H1 (cell line): Measurements from ENCODE around the gene VSTM2B. TPM values are rescaled to one million over a fixed set of nuclear protein-coding genes. Genes with fewer than 3 reads are reported as not detected.

Source experiments
- CTCF ChIP-seq, 3 experiments: IDR thresholded peaks; 1 replicate in 2 of 3; 2 replicates in 1 of 3; pipeline versions ENCODE4 v1.5.1 to v1.6.1; 2011; ENCODE audit warnings: low read length in 3 of 3, mild to moderate bottlenecking in 3 of 3, inconsistent platforms in 2 of 3, low read depth in 1 of 3, moderate library complexity in 1 of 3; ENCODE audit not compliant: insufficient read depth in 1 of 3; ENCODE audit errors: control extremely low read depth in 1 of 3
- EZH2 ChIP-seq: fragments of 200-600 bp; sonication (generic); IDR thresholded peaks from 2 replicates; pipeline ENCODE4 v1.7.1; 2012; ENCODE audit warnings: low read depth, mild to moderate bottlenecking, moderate library complexity, low read length, inconsistent platforms; ENCODE audit not compliant: severe bottlenecking
- GABPA ChIP-seq: IDR thresholded peaks from 2 replicates; pipeline ENCODE4 v1.6.1; 2011; ENCODE audit warnings: mild to moderate bottlenecking, low read length, moderate library complexity, borderline replicate concordance; ENCODE audit not compliant: insufficient read depth
- HDAC2 ChIP-seq, 2 experiments: fragments of 300-600 bp in 1 of 2; sonication (generic) in 1 of 2; IDR thresholded peaks; 2 replicates each; pipeline ENCODE4 v1.6.1; 2011 to 2012; ENCODE audit warnings: low read depth in 2 of 2, low read length in 2 of 2, mild to moderate bottlenecking in 2 of 2, moderate library complexity in 2 of 2, borderline replicate concordance in 1 of 2, inconsistent platforms in 1 of 2
- MAFK ChIP-seq: IDR thresholded peaks from 2 replicates; pipeline ENCODE4 v1.6.1; 2012; ENCODE audit warnings: low read depth, mild to moderate bottlenecking, improper control_type of control experiment, low read length
- RAD21 ChIP-seq, 2 experiments: IDR thresholded peaks in 1 of 2; conservative IDR thresholded peaks in 1 of 2; 2 replicates each; pipeline ENCODE4 v1.6.1; 2011; ENCODE audit warnings: low read depth in 2 of 2, low read length in 2 of 2, improper control_type of control experiment in 1 of 2, inconsistent platforms in 1 of 2, mild to moderate bottlenecking in 1 of 2, moderate library complexity in 1 of 2
- polyA plus RNA-seq, 7 experiments: library from polyadenylated mRNA; depleted of rRNA in 3 of 7; stranded (reverse) in 5 of 7; unstranded in 2 of 7; fragments of >200 nt in 5 of 7; fragments of 200-250 nt in 2 of 7; gene quantifications; 1 replicate in 5 of 7; 2 replicates in 1 of 7; 4 replicates in 1 of 7; pipeline versions ENCODE4 v1.2.1 to v1.2.3, GENCODE V29; 2011 to 2013; ENCODE audit warnings: missing spikeins in 2 of 7, mixed read lengths in 2 of 7
- total RNA-seq: library from RNA; stranded (reverse); fragmentation: NEBNext Ultra II Directional; extraction: Animal tissue kit (Norgen Biotek cat#: 25700); gene quantifications from 2 replicates; pipeline ENCODE4 v1.2.1, GENCODE V29; 2021

The VSTM2B gene
- total and polyA plus RNA-seq, 2 of the 8 experiments (the other 6 are each of a cell fraction or from before 2014, with no cell fraction given): 0.82 to 1.5 TPM

DNA sequence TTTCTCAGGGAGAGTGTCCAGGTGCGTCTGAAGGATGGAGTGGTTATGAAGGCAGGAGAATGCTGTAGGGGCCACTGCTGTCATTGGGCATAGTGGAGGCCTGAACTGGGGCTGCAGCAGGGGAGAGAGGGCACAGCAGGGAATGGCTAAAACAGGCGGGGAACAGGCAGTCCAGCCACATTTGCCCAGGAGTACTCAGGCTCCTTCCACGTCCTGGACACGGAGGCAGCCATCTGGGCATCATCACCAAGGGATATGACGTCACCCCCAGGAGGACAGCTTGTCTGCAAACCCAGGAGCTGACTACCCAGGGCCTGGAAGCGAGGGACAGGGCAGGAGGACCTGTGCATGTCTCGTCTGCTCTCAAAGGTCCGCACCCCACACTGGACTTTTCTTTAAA, 22.2 kb downstream of the VSTM2B start (continued):
- TF ChIP-seq HDAC2 (IDR thresholded peaks at IDR 0.05; ENCODE audit: borderline replicate concordance in 1 of 2, low read depth in 2 of 2, low read length in 2 of 2) (no peak), RAD21 (IDR thresholded peaks at IDR 0.05 in 1 of 2, conservative IDR thresholded peaks at IDR 0.05 in 1 of 2; ENCODE audit: low read depth in 2 of 2, low read length in 2 of 2) (no peak), EZH2 (no peak), CTCF (IDR thresholded peaks at IDR 0.05; ENCODE audit: control extremely low read depth in 1 of 3, insufficient read depth in 1 of 3, low read depth in 1 of 3, low read length in 3 of 3) (no peak), MAFK (no peak), GABPA (no peak)
